MCF 10A (cell line): ENCODE measurements around the gene HCRTR1. TPM values are rescaled to one million over a fixed set of nuclear protein-coding genes. Genes with fewer than 3 reads are reported as not detected.

Experiments used
- BruUV-seq: library from RNA; stranded (reverse); fragments of 400-500 nt; replicated peaks from 2 replicates; lab custom pipeline; 2021; lab: Mats Ljungman, UMichigan
- CTCF ChIA-PET: fragments of 300-600 bp; sonication (Branson Sonifier 250); formaldehyde crosslinking; extraction: SDS; loops from one replicate; lab custom pipeline; 2021; ENCODE audit warnings: antibody characterized with exemption, inconsistent platforms; lab: Yijun Ruan, JAX
- POLR2A ChIA-PET: fragments of 300-600, 350-650 bp; sonication (Branson Sonifier 250); formaldehyde crosslinking; extraction: SDS; loops from one replicate; lab custom pipeline; 2020; ENCODE audit warnings: antibody characterized with exemption, inconsistent platforms; lab: Yijun Ruan, JAX
- DNase-seq: peaks from one replicate; pipeline ENCODE4 v3.0.0-alpha.2; 2018; ENCODE audit not compliant: unreplicated experiment
- H3K27ac Mint-ChIP-seq: one replicate; pipeline ENCODE4 v1.8.0; 2022; ENCODE audit warnings: mild to moderate bottlenecking, low read depth, mixed read lengths; ENCODE audit not compliant: unreplicated experiment
- H3K27me3 Mint-ChIP-seq: one replicate; pipeline ENCODE4 v1.8.0; 2022; ENCODE audit warnings: mixed read lengths; ENCODE audit not compliant: insufficient read depth, unreplicated experiment
- H3K36me3 Mint-ChIP-seq: one replicate; pipeline ENCODE4 v1.8.0; 2022; ENCODE audit warnings: mild to moderate bottlenecking, moderate library complexity, mixed read lengths; ENCODE audit not compliant: insufficient read depth, unreplicated experiment
- H3K4me1 Mint-ChIP-seq: one replicate; pipeline ENCODE4 v1.8.0; 2022; ENCODE audit warnings: mixed read lengths; ENCODE audit not compliant: insufficient read depth, unreplicated experiment
- H3K4me3 Mint-ChIP-seq: one replicate; pipeline ENCODE4 v1.8.0; 2022; ENCODE audit warnings: mild to moderate bottlenecking, moderate library complexity, mixed read lengths; ENCODE audit not compliant: unreplicated experiment
- H3K9me3 Mint-ChIP-seq: one replicate; pipeline ENCODE4 v1.8.0; 2022; ENCODE audit warnings: mixed read lengths; ENCODE audit not compliant: unreplicated experiment
- CTCF ChIP-seq: fragments of 200-600 bp; IDR thresholded peaks from one replicate; pipeline ENCODE4 v1.8.0; 2022; ENCODE audit warnings: antibody characterized with exemption, mild to moderate bottlenecking; ENCODE audit not compliant: unreplicated experiment
- intact Hi-C: fragments of 100-400 bp; cut with micrococcal nuclease; formaldehyde crosslinking; loops from 2 replicates; pipeline ENCODE4 v1.14.1; 2022
- total RNA-seq: library from RNA; stranded (reverse); gene quantifications from 2 replicates; pipeline ENCODE4 v1.2.3, GENCODE V29; 2022

The HCRTR1 gene
- total RNA-seq, 1 experiment from 2014 or later = not detected

GRCh38 chr1:31587720-31588423, 29.6 kb upstream of the HCRTR1 start:
- Mint-ChIP-seq H3K4me1 (peaks cover 12% of the 10 kb centered on the region), H3K36me3 (no peaks in the 10 kb centered on the region), H3K9me3 (no peaks in the 10 kb centered on the region), H3K27me3 (no peaks in the 10 kb centered on the region), H3K4me3 (no peak overlapping the region), H3K27ac (no peak overlapping the region)
- peak; percentile 71 for DNase-seq
- CTCF ChIA-PET = interaction anchor here (0.6 to 1.0 kb wide), 2 partner anchors 18 to 273 kb away, joined by 3 to 4 read pairs; no protein-coding TSS in a partner anchor
- no TSS peak for BruUV-seq
- POLR2A ChIA-PET = interaction anchor here (0.6 to 0.7 kb wide), 3 partner anchors 19 to 30 kb away, joined by 3 read pairs; no protein-coding TSS in a partner anchor
- intact Hi-C loops = no loop called here
- peak; percentile 54 for TF ChIP-seq CTCF

- BruUV-seq = no TSS peak
- no peaks in the 10 kb centered on the region for H3K27me3 Mint-ChIP-seq
- POLR2A ChIA-PET = interaction anchor here (0.6 kb wide), 1 partner anchor 53 kb away, joined by 3 read pairs; no protein-coding TSS in a partner anchor
- no peaks in the 10 kb centered on the region for H3K36me3 Mint-ChIP-seq
- peaks cover 11% of the 10 kb centered on the region for H3K4me1 Mint-ChIP-seq
- intact Hi-C loops = no loop called here
- no peak overlapping the region for H3K27ac Mint-ChIP-seq
- TF ChIP-seq CTCF = no peak
- H3K9me3 Mint-ChIP-seq = no peaks in the 10 kb centered on the region
- no peak for DNase-seq
- no peak overlapping the region for H3K4me3 Mint-ChIP-seq
- CTCF ChIA-PET = no interaction called here
Measured at GRCh38 chr1:31588751-31589515, 28.6 kb upstream of the HCRTR1 start.

- intact Hi-C loops = loop anchor here (5.0 kb wide), 1 partner anchor 129 kb away; no protein-coding TSS in a partner anchor
Measured at GRCh38 chr1:31591425-31592093, 25.9 kb upstream of the HCRTR1 start.

More at GRCh38 chr1:31591425-31592093, 25.9 kb upstream of the HCRTR1 start:
- Mint-ChIP-seq H3K27me3 (peaks cover 9% of the 10 kb centered on the region), H3K4me1 (peaks cover 11% of the 10 kb centered on the region), H3K9me3 (no peaks in the 10 kb centered on the region), H3K36me3 (no peaks in the 10 kb centered on the region), H3K4me3 (no peak overlapping the region), H3K27ac (peak overlapping the region; percentile 2)
- ChIA-PET POLR2A (interaction anchor here (0.8 to 1.1 kb wide), 4 partner anchors 15 to 53 kb away, joined by 3 read pairs; partner anchors contain the start of gene PEF1), CTCF (interaction anchor here (0.7 to 3.5 kb wide), 8 partner anchors 10 to 83 kb away, joined by 3 to 36 read pairs (median 6); partner anchors contain the start of gene TINAGL1)
- no TSS peak for BruUV-seq
- peak; percentile 70 for DNase-seq
- no peak for TF ChIP-seq CTCF
